Measurements from ENCODE around the gene WTAP.

- TF ChIP-seq POLR2A (IDR thresholded peaks at IDR 0.05) (no peak), CTCF (IDR thresholded peaks at IDR 0.05) (no peak), POLR2AphosphoS5 (IDR thresholded peaks at IDR 0.05) (no peak), EP300 (IDR thresholded peaks at IDR 0.05; ENCODE audit: low read depth) (no peak)
Measured at GRCh38 chr6:159679091-159680077, 47.9 kb upstream of the WTAP start.

Measured in transverse colon (tissue), 4 donors.